ENCODE results near the gene ACO2. TPM values are rescaled to one million over a fixed set of nuclear protein-coding genes. Genes with fewer than 3 reads are reported as not detected.
"Not testable (repeated sequence)": the region's sequence is repeated elsewhere in the genome, so short reads cannot be mapped to it uniquely, and the experiment has no call there.

The ACO2 gene
- total RNA-seq, 1 donor from 2014 or later = 71.8 TPM

DNA sequence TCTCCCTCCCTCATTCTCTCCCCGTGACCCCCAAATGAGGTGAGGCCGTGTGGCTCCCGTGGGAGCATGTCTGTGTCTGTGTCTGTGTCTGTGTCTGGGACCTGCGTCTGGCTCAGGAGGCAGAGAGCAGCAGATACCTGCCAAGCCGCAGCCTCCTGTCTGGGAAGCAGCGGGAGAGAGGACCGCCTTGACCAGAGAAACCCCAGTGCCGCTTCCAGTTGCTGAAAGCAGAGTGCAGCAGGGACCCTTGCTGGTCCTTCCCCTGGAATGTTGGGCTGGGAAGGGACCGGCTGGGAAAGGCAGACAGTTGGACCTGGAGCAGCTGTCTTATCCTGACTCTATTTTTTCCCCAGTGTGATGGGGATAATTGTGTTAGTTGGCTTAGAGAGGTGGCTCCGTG lies 92.4 kb downstream of the ACO2 start:
- DNase-seq (ENCODE audit: low spot score) = no peak
- no peak for ATAC-seq

- DNase-seq (ENCODE audit: low spot score) (no peak), ATAC-seq (no peak)
Measured at GRCh38 chr22:41561788-41562187, 92.9 kb downstream of the ACO2 start.

GRCh38 chr22:41562461-41562860 lies 93.5 kb downstream of the ACO2 start:
- ATAC-seq = no peak
- DNase-seq (ENCODE audit: low spot score) = no peak

DNA sequence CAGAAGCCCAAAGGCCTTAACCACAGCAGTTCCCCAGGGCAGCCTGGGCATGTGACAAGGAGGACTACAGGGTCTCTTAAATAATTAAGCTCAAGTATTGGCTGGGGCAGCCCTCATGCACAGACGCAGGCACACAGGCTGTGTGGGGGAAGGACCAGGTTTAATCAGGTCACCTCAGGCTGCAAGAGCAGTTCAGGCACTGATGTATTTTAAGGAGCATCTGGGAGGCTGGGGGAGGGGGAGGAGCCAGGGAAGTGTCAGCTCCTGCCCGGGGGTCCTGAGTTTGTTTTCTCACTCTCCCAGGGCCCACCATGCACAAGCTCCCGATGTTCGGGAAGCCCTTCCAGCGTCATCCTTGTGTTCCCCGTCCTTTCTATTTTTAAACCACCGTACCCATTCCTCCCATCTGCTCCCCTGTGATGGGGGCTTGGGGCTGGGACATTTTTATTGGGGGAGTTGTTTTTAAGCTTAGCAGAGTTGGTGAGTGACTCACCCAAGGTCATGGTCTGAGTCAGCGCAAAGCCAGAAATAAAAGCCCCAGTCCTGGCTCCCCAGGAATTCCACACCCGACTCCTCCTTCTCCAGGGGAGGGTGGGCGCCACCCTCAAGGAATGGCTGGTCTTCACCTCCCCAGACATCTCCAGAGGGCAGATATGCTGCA lies 94.3 kb downstream of the ACO2 start:
- ATAC-seq (no peak), DNase-seq (ENCODE audit: low spot score) (no peak)

- no peak for DNase-seq (ENCODE audit: low spot score)
- ATAC-seq = no peak
Measured at GRCh38 chr22:41564563-41564962, 95.6 kb downstream of the ACO2 start.

- peak; percentile 31 for ATAC-seq
- DNase-seq (ENCODE audit: low spot score) = no peak
Measured at GRCh38 chr22:41565403-41566054, 96.6 kb downstream of the ACO2 start.

- no peak for DNase-seq (ENCODE audit: low spot score)
- ATAC-seq = no peak
Measured at GRCh38 chr22:41567512-41567768, 98.5 kb downstream of the ACO2 start.

GRCh38 chr22:41568811-41569210 lies 99.9 kb downstream of the ACO2 start:
- no peak for DNase-seq (ENCODE audit: low spot score)
- ATAC-seq = no peak

DNA sequence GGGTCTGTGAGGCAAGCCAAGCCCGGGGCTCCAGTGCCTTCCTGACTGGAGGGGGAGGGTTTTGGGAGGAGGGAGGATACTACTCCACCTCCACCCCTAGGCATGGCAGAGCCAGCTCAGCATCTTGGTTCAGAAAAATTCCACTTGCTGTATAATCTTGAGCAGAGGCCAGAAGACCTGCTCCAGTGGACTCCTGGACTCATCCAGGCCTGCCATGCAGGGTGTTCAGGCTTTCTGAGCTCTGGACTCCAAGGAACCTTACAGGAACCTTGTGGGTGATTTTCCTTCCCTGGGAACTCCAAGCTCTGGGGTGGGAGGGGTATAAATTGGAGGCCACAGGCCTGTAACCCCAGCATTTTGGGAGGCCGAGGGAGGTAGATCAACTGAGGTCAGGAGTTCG lies 101.3 kb downstream of the ACO2 start:
- no peak for DNase-seq (ENCODE audit: low spot score)
- no peak for ATAC-seq

DNA sequence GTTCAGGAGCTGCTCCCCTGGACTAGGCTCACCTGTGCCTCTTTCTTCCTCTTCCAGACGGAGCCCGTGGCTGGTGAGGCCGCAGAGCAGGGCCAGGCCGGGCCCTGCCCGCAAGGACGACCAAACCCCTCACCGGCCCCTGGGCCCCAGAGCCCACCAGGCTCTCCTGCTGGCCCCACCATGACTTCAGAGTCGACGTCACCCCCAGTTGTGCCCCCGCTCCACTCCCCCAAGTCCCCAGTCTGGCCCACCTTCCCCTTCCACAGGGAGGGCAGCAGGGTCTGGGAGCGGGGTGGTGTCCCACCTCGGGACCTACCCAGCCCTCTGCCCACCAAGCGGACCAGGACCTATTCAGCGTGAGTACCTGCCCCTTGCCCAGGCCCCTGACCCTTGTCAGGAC lies 102.9 kb downstream of the ACO2 start:
- no peak for DNase-seq (ENCODE audit: low spot score)
- ATAC-seq = no peak

DNA sequence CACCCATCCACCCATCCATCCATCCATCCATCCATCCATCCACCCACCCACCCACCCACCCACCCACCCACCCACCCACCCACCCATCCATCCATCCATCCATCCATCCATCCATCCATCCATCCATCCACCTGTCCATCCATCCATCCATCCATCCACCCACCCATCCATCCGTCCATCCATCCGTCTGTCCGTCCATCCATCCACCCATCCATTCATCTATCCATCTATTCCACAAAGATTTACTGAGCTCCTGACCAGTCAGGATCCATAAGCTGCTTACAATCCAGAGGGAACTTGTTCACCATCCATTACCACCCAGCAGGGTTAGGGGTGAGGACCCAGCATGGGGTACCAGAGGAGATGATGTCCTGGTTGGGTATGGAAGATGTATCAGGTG lies 103.4 kb downstream of the ACO2 start:
- not testable (repeated sequence) for ATAC-seq; DNase-seq (ENCODE audit: low spot score)

DNA sequence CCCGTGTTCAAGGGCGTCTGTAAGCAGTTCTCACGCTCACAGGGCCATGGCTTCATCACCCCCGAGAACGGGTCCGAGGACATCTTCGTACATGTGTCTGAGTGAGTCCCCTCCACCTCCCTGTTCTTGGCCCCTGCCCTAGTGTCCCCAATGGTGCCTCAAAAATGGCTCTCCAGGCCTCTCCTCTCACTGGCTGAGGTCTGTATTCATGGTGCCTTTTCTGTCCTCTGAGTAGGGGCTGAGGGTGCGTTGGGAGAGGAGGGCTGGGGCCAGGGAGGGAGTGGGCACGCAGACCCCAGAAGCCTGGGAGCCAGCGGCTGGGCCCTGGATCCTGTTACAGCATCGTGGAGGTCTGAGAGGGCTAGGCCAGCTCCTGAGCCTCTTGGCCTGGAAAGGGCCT lies 104.8 kb downstream of the ACO2 start:
- DNase-seq (ENCODE audit: low spot score) (no peak), ATAC-seq (no peak)

- ATAC-seq = peak; percentile 3
- DNase-seq (ENCODE audit: low spot score) = no peak
Measured at GRCh38 chr22:41574847-41575381, 106.0 kb downstream of the ACO2 start.

DNA sequence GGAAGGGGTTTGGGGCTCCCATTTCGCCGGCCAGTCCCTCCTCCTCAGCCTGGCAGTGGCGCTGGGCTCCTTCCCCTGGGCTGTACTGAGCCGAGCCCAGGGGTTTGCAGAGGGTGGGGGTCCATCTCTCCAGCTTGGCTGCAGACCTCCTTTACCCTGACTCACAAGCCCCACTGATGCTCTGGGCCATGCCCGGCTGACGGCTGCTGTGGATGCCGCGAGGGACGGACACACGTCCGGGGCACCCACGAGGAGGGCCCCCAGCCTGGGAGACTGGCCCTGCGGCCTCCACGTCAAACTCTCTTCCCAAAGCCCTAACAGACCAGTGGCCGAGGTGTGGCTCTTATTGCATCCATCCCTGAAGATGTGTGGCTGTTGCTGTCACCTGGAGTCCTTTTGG lies 106.6 kb downstream of the ACO2 start:
- ATAC-seq (no peak), DNase-seq (ENCODE audit: low spot score) (no peak)

DNA sequence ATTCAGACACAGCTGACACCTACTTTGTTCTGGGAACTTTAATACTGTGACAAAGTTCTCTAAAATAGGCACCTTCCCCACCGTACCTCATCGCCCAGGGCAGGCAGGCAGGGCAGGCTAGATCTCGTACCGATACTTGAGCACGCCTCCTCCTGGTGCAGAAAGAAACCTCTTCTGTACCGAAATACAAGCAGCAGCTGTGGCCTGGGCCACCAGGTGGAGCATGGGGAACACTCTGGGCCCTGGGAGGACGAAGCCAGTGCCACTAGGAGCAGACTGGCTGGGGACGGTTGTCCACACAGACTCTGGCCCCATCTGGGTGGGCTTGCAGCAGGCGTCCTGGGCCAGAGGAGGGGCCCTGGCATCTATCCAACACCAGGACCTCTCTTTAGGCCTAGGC lies 108.0 kb downstream of the ACO2 start:
- ATAC-seq (peak; percentile 85), DNase-seq (ENCODE audit: low spot score) (peak; percentile 64)

DNA sequence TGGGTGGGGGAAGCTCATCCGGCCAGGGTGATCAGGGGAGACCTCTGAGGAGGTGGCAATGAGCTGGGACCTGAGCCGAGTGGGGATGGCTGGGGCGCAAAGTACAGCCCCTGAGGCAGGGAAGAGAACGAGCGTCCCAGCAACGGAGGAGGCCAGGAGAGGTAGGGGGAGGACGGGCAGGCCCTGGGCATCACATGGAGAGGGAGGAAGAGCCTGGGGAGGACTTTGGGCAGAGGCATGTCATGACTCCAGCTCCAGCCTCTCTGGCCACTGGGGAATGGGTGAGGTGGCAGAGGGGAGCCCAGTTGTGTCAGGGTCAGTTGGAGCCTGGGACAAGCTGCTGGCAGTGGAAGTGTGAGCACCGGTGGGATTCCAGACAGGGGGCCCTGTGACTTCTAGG lies 109.2 kb downstream of the ACO2 start:
- no peak for DNase-seq (ENCODE audit: low spot score)
- ATAC-seq = no peak

Other genes with a start within 250 kb of the ACO2 start
- gene CHADL, start 228.2 kb upstream of the ACO2 start, total RNA-seq = 2.5 TPM
- gene RANGAP1, start 182.9 kb upstream of the ACO2 start, total RNA-seq = 34.7 TPM
- 53.8 TPM for gene ZC3H7B, start 167.6 kb upstream of the ACO2 start, total RNA-seq
- gene TEF, start 87.2 kb upstream of the ACO2 start, total RNA-seq = 26.3 TPM
- gene TOB2, start 22.3 kb upstream of the ACO2 start, total RNA-seq = 40.1 TPM
- gene PHF5A, start 425 bp upstream of the ACO2 start, total RNA-seq = 14.6 TPM
- gene POLR3H, start 75.4 kb downstream of the ACO2 start, total RNA-seq = 22.5 TPM
- 0.88 TPM for gene CSDC2, start 91.9 kb downstream of the ACO2 start, total RNA-seq
- gene PMM1, start 120.7 kb downstream of the ACO2 start, total RNA-seq = 51.8 TPM
- gene DESI1, start 151.9 kb downstream of the ACO2 start, total RNA-seq = 40.5 TPM
- 65.9 TPM for gene XRCC6, start 152.2 kb downstream of the ACO2 start, total RNA-seq
- 39.7 TPM for gene SNU13, start 219.8 kb downstream of the ACO2 start, total RNA-seq
- gene MEI1, start 230.4 kb downstream of the ACO2 start, total RNA-seq = 0.53 TPM